Stimulated activated CD8-positive, alpha-beta memory T cell treated with anti-CD3 and anti-CD28 coated beads, Interleukin-15, amount 100 ng/mL, for 1 hour (primary cell): ENCODE measurements around the gene KMT2D.
A peak's percentile ranks its signal among the peaks of the same experiment; 100 is the strongest.

Experiments used
- DNase-seq: peaks from one replicate; pipeline ENCODE4 v3.0.0-alpha.2; 2020; ENCODE audit warnings: low read depth

Gene KMT2D

GRCh38 chr12:49060237-49061156 is at the start of gene KMT2D:
Gene KMT2D, minus strand, starts transcription at chr12:49060794. Its CDS starts 5,470 bp downstream, at chr12:49055324.
- DNase-seq, result peak; percentile 73

- DNase-seq, result no peak
Observed at GRCh38 chr12:49109641-49110463, 49.3 kb upstream of the KMT2D start.

- no peak for DNase-seq
Observed at GRCh38 chr12:49108958-49109404, 48.4 kb upstream of the KMT2D start.

- DNase-seq, result no peak
Observed at GRCh38 chr12:49105504-49106084, 45.0 kb upstream of the KMT2D start.

- DNase-seq, result no peak
Observed at GRCh38 chr12:49104822-49105221, 44.2 kb upstream of the KMT2D start.

GRCh38 chr12:49100380-49100779 is 39.8 kb upstream of the KMT2D start:
- no peak for DNase-seq

- no peak for DNase-seq
Observed at GRCh38 chr12:49098703-49099102, 38.1 kb upstream of the KMT2D start.

GRCh38 chr12:49098035-49098451 is 37.4 kb upstream of the KMT2D start:
- DNase-seq, result peak; percentile 40

- no peak for DNase-seq
Observed at GRCh38 chr12:49097381-49097780, 36.8 kb upstream of the KMT2D start.

- no peak for DNase-seq
Observed at GRCh38 chr12:49094975-49095365, 34.4 kb upstream of the KMT2D start.

- DNase-seq, result no peak
Observed at GRCh38 chr12:49094160-49094974, 33.8 kb upstream of the KMT2D start, which contains the start of gene DHH. Gene DHH, minus strand, starts transcription at chr12:49094801. Its CDS starts 289 bp downstream, at chr12:49094512.

- DNase-seq, result no peak
Observed at GRCh38 chr12:49093792-49094159, 33.2 kb upstream of the KMT2D start.

- no peak for DNase-seq
Observed at GRCh38 chr12:49092816-49093406, 32.3 kb upstream of the KMT2D start.

GRCh38 chr12:49092086-49092815 is 31.7 kb upstream of the KMT2D start:
- DNase-seq, result peak; percentile 35

GRCh38 chr12:49091836-49092085 is 31.2 kb upstream of the KMT2D start:
- DNase-seq, result no peak

GRCh38 chr12:49091056-49091835 is 30.7 kb upstream of the KMT2D start:
- no peak for DNase-seq

GRCh38 chr12:49089821-49090773 is 29.5 kb upstream of the KMT2D start:
- DNase-seq, result no peak

- DNase-seq, result no peak
Observed at GRCh38 chr12:49088932-49089330, 28.3 kb upstream of the KMT2D start.
